CD4-positive, alpha-beta memory T cell (primary cell): ENCODE results near the gene DBR1. TPM values are rescaled to one million over a fixed set of nuclear protein-coding genes. Genes with fewer than 3 reads are reported as not detected.

Source experiments
- CTCF ChIA-PET: fragments of 350-600 bp; sonication (Branson Sonifier 250); formaldehyde crosslinking; loops from one replicate; lab custom pipeline; 2021; ENCODE audit warnings: inconsistent platforms; ENCODE audit not compliant: partially characterized antibody; lab: Charles Lee
- POLR2A ChIA-PET: fragments of 350-600 bp; sonication (Branson Sonifier 250); formaldehyde crosslinking; loops from one replicate; lab custom pipeline; 2021; ENCODE audit not compliant: partially characterized antibody; lab: Charles Lee
- DNase-seq, 5 donors: peaks; one replicate each; pipeline versions ENCODE4 v3.0.0 to v3.0.0-alpha.2; 2020 to 2022; ENCODE audit warnings: mixed read lengths in 1 of 5
- H3K27ac ChIP-seq: one replicate; pipeline ENCODE4 v1.7.0; 2013; ENCODE audit warnings: low read depth, low read length
- H3K27me3 ChIP-seq: 2 replicates; pipeline ENCODE4 v1.7.0; 2013; ENCODE audit warnings: mild to moderate bottlenecking, low read length, moderate library complexity; ENCODE audit not compliant: insufficient read depth
- H3K36me3 ChIP-seq: 2 replicates; pipeline ENCODE4 v1.7.0; 2013; ENCODE audit warnings: mild to moderate bottlenecking, low read length, moderate library complexity; ENCODE audit not compliant: insufficient read depth
- H3K4me1 ChIP-seq: 2 replicates; pipeline ENCODE4 v1.7.0; 2013; ENCODE audit warnings: mild to moderate bottlenecking, low read length, moderate library complexity; ENCODE audit not compliant: insufficient read depth
- H3K4me3 ChIP-seq, 2 donors: one replicate each; pipeline ENCODE4 v1.7.0; 2013; ENCODE audit warnings: low read length in 2 of 2, mild to moderate bottlenecking in 1 of 2
- H3K9me3 ChIP-seq, 2 donors: one replicate each; pipeline ENCODE4 v1.7.0; 2013; ENCODE audit warnings: low read length in 2 of 2, control low read depth in 1 of 2; ENCODE audit not compliant: control insufficient read depth in 1 of 2
- H3K27ac Mint-ChIP-seq, 7 donors: one replicate each; pipeline ENCODE4 v1.8.0; 2020 to 2021; ENCODE audit warnings: mixed read lengths in 7 of 7, mild to moderate bottlenecking in 6 of 7, inconsistent platforms in 3 of 7, moderate library complexity in 3 of 7
- H3K27me3 Mint-ChIP-seq, 2 donors: one replicate each; pipeline ENCODE4 v1.8.0; 2020 to 2021; ENCODE audit warnings: mixed read lengths in 2 of 2
- H3K36me3 Mint-ChIP-seq, 2 donors: one replicate each; pipeline ENCODE4 v1.8.0; 2020 to 2021; ENCODE audit warnings: mixed read lengths in 2 of 2, inconsistent platforms in 1 of 2, mild to moderate bottlenecking in 1 of 2
- H3K4me1 Mint-ChIP-seq, 4 donors: one replicate each; pipeline ENCODE4 v1.8.0; 2020 to 2021; ENCODE audit warnings: mixed read lengths in 4 of 4, mild to moderate bottlenecking in 1 of 4
- H3K4me3 Mint-ChIP-seq, 8 donors: one replicate each; pipeline ENCODE4 v1.8.0; 2020 to 2021; ENCODE audit warnings: mixed read lengths in 8 of 8, mild to moderate bottlenecking in 7 of 8, moderate library complexity in 6 of 8, inconsistent platforms in 3 of 8
- H3K9me3 Mint-ChIP-seq, 8 donors: one replicate each; pipeline ENCODE4 v1.8.0; 2020 to 2021; ENCODE audit warnings: mixed read lengths in 8 of 8, mild to moderate bottlenecking in 5 of 8, inconsistent platforms in 3 of 8, moderate library complexity in 1 of 8
- intact Hi-C: fragments of 100-400 bp; cut with micrococcal nuclease; formaldehyde crosslinking; loops from one replicate; pipeline ENCODE4 v1.15.1; 2023
- polyA plus RNA-seq, 2 donors: library from polyadenylated mRNA; unstranded; fragments of 300-500 nt; fragmentation: Illumina TruSeq; gene quantifications; one replicate each; pipeline ENCODE4 v1.2.3, GENCODE V29; 2021
- total RNA-seq, 2 experiments: library from RNA; stranded (reverse); gene quantifications; one replicate each; pipeline ENCODE4 v1.2.3, GENCODE V29; 2021

Gene DBR1
- total and polyA plus RNA-seq, 4 experiments from 2014 or later: 14.8 to 36.2 (median 25.3) TPM

DNA sequence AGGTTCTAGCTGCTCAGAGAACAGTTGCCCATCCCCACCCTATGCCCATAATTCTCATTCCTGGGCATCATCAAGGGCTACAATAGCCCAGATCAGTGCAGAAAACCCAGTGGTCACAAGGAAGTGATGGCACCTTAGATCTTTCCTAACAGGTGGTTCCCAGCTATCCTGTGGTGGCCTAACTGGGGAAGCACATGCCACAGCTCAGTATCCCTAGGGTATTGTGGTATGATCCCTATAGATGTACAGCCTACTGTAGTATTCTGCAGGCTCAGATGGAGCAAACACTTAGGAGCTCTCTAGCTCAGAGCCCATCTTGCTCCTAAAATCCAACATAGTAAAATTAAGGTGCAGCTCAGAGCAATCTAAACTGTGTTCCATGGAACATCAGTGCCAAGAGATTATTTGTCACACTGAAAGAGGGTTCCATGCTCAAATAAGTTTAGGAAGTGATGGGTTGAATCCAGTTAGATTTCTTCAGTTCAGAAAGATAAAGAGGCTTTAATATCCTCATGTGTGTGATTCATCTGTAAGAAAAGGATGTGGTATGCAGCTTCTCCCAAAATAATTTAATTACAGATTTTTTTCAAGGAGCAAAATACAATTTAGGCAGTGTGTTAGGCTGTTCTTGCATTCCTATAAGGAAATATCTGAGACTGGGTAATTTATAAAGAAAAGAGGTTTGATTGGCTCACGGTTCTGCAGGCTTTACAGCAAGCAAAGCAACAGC, 46.9 kb downstream of the DBR1 start:
- Mint-ChIP-seq H3K36me3 (no peaks in the 10 kb centered on the region), H3K4me3 (no peak overlapping the region), H3K27ac (no peak overlapping the region), H3K9me3 (no peaks in the 10 kb centered on the region), H3K27me3 (peaks cover 4 to 12% of the 10 kb centered on the region in 2 donors), H3K4me1 (no peaks in the 10 kb centered on the region)
- Histone ChIP-seq H3K27ac (no peak overlapping the region), H3K4me1 (no peaks in the 10 kb centered on the region), H3K4me3 (no peak overlapping the region), H3K36me3 (no peaks in the 10 kb centered on the region), H3K27me3 (peaks cover 7% of the 10 kb centered on the region), H3K9me3 (no peaks in the 10 kb centered on the region)
- no peak for DNase-seq
- ChIA-PET POLR2A (no interaction called here), CTCF (interaction anchor here (2.0 kb wide), 1 partner anchor 10 kb away, joined by 12 read pairs; no protein-coding TSS in a partner anchor)
- intact Hi-C loops: no loop called here

DNA sequence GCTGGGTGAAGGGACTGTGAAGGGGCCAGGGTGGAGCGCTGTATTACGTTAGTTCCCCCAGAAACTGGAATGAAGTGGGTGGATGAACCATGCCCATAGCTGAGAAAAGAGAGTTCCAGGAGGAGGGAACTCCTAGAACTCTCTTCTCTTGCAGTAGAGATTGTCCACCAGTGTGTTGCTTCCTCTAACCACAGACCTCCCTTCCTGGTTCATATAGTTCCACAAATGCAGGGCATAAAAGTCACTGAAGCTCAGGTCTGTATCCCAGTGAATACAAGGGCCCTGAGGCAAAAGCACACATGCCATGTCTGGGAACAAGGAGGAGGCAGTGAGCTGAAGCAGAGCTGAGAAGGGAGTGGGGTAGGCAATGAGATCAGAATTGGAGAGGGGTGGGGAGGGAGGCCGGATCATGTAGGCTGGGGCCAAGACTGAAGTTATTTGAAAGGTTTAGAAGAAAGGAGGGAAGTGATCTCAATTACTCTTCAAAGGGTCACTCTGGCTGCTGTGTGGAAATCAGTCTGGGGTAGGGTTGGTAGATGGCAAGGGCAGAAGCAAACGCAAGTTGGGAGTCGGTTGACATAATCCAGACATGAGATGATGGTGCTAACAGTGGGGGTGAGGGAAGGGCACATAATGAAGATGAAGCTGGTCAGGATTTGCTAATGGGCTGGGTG, 49.0 kb downstream of the DBR1 start:
- H3K4me1 Mint-ChIP-seq: no peaks in the 10 kb centered on the region
- H3K27ac Mint-ChIP-seq: no peak overlapping the region
- Histone ChIP-seq H3K9me3 (no peaks in the 10 kb centered on the region), H3K27me3 (peaks cover 7% of the 10 kb centered on the region), H3K36me3 (no peaks in the 10 kb centered on the region), H3K4me1 (no peaks in the 10 kb centered on the region), H3K4me3 (no peak overlapping the region), H3K27ac (no peak overlapping the region)
- no peak for DNase-seq
- H3K9me3 Mint-ChIP-seq: no peaks in the 10 kb centered on the region
- H3K27me3 Mint-ChIP-seq: peaks cover 3 to 15% of the 10 kb centered on the region in 2 donors
- intact Hi-C loops: no loop called here
- H3K36me3 Mint-ChIP-seq: no peaks in the 10 kb centered on the region
- CTCF ChIA-PET: no interaction called here
- no peak overlapping the region for H3K4me3 Mint-ChIP-seq
- POLR2A ChIA-PET: no interaction called here

DNA sequence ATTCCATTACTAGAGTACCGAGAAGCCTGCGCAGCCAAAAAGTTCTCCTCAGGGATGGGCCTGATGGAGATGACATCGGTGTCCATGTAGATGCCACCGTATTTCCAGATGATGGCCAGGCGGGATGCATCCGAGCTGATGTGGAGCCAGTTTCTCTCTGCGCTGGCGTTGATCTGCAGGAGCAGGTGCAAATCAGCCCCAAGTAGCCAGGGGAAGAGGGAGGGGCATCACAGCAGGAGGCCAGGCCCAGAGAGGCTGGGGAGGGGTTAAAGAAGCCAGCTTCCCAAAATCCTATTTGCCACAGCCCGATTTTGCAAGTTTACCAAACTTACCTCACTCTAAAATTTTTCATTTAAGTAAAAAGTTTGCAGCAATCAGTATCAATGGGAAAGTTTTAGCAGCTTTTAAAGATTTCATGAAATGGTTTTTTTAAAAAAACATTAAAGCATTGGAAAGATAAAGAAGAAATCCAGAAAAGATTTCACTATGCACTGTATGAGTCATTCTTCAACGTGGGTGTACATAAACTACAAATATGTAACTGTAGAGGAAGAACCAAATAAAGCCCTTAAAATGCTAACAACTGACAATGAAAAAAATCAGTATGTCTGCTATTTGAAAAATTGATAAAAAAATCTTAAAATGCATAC, 49.9 kb downstream of the DBR1 start:
- H3K9me3 Mint-ChIP-seq: no peaks in the 10 kb centered on the region
- no peaks in the 10 kb centered on the region for H3K4me1 Mint-ChIP-seq
- H3K9me3 ChIP-seq: no peaks in the 10 kb centered on the region
- H3K36me3 ChIP-seq: no peaks in the 10 kb centered on the region
- no peak overlapping the region for H3K4me3 ChIP-seq
- ChIA-PET POLR2A (no interaction called here), CTCF (no interaction called here)
- DNase-seq: no peak
- no peaks in the 10 kb centered on the region for H3K4me1 ChIP-seq
- H3K36me3 Mint-ChIP-seq: no peaks in the 10 kb centered on the region
- intact Hi-C loops: no loop called here
- H3K27me3 Mint-ChIP-seq: peaks cover 3 to 18% of the 10 kb centered on the region in 2 donors
- no peak overlapping the region for H3K4me3 Mint-ChIP-seq
- H3K27me3 ChIP-seq: peaks cover 7% of the 10 kb centered on the region
- H3K27ac ChIP-seq: no peak overlapping the region
- no peak overlapping the region for H3K27ac Mint-ChIP-seq

DNA sequence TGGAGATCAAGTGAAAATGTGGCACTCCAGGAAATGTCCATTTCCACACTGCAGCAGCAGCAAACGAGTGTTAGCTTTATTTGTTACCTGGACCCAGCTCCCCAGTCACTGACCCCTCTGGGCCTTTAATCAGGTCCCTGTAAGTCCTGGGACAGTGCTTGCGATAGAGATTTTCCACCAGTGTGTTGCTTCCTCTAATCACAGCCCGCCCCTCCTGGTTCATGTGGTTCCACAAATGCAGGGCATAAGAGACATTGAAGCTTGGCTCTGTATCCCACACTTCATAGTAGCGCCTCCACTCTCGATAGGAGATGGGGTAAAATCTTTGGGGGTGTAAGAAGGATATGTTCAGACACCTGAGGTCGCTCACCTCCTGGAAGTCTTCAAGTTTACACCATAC, 50.5 kb downstream of the DBR1 start:
- no peak overlapping the region for H3K4me3 ChIP-seq
- H3K4me3 Mint-ChIP-seq: no peak overlapping the region
- H3K9me3 Mint-ChIP-seq: no peaks in the 10 kb centered on the region
- H3K27me3 Mint-ChIP-seq: peaks cover 3 to 16% of the 10 kb centered on the region in 2 donors
- DNase-seq: no peak
- ChIA-PET CTCF (interaction anchor here (0.8 kb wide), 1 partner anchor 8 kb away, joined by 3 read pairs; the partner anchor contains the start of gene DZIP1L), POLR2A (no interaction called here)
- intact Hi-C loops: no loop called here
- H3K36me3 ChIP-seq: no peaks in the 10 kb centered on the region
- peaks cover 7% of the 10 kb centered on the region for H3K27me3 ChIP-seq
- H3K9me3 ChIP-seq: no peaks in the 10 kb centered on the region
- no peaks in the 10 kb centered on the region for H3K4me1 Mint-ChIP-seq
- H3K27ac Mint-ChIP-seq: no peak overlapping the region
- no peaks in the 10 kb centered on the region for H3K36me3 Mint-ChIP-seq
- no peaks in the 10 kb centered on the region for H3K4me1 ChIP-seq
- H3K27ac ChIP-seq: no peak overlapping the region

DNA sequence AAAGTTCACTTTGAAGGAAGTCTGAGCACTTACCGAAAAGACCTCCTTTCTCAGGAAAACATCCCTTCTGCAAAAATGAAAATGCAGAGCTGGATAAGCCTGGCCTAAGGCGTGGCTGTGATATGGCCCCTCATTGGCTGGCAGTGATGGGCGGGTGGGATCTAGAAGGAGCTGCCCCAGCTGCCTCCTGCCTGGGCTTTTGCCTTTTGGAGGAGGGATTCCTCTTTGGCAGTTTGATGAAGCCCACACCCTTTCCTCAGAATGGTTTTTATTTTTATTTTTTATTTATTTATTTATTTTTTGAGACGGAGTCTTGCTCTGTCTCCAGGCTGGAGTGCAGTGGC, 55.3 kb downstream of the DBR1 start:
- Mint-ChIP-seq H3K27ac (no peak overlapping the region), H3K36me3 (peaks cover 0 to 2% of the 10 kb centered on the region in 2 donors), H3K4me3 (no peak overlapping the region), H3K9me3 (peaks cover 0 to 4% (median 0%) of the 10 kb centered on the region in 8 donors), H3K27me3 (peaks cover 14 to 29% of the 10 kb centered on the region in 2 donors), H3K4me1 (peaks cover 0 to 8% (median 3%) of the 10 kb centered on the region in 4 donors)
- Histone ChIP-seq H3K36me3 (no peaks in the 10 kb centered on the region), H3K27me3 (peaks cover 14% of the 10 kb centered on the region), H3K4me1 (no peaks in the 10 kb centered on the region), H3K9me3 (no peaks in the 10 kb centered on the region), H3K4me3 (no peak overlapping the region), H3K27ac (no peak overlapping the region)
- POLR2A ChIA-PET: no interaction called here
- no peak for DNase-seq
- intact Hi-C loops: loop anchor here (5.0 to 10.0 kb wide), 2 partner anchors 208 to 1015 kb away; partner anchors contain the start of gene NME9
- CTCF ChIA-PET: interaction anchor here (1.3 to 8.5 kb wide), 5 partner anchors 8 to 51 kb away, joined by 3 to 114 read pairs (median 5); no protein-coding TSS in a partner anchor

DNA sequence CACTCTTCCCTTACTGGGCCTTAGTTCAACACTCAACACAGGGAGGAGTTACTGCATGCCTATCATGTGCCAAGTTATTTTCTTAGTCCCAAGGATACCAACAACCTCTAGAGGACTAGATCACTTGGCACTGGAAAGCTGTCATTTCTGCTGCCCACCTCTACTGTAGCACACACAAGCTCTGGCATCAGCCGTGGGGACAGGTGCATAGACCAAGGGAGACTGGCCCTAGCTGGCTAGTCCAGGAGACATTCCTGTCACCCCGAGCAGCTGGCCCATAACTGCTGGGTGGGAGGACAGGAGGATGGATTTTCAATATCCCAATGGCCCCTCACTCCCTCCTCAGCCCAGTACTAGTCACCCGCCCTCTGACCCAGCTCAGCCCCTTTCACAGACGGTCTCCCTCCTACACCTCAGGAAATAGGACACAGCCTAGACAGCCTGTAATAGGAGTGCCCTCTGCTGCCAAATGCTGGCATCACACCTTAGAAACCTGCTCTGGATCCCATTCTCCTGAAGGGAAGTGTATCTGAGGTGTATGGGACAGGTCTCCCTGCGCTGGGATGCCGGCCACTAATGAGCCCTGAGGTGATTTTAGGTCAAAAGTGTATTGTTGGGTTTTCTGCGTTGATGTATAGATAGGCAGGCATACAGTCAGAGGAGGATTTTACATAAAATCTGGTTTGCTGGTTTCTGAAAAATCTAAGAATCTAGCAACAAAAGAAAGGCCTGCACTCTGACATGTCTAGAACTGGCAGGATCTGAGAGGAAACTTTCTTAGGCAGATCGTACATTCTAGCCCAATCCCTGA, 55.9 kb downstream of the DBR1 start:
- CTCF ChIA-PET: interaction anchor here (0.8 to 8.5 kb wide), 13 partner anchors 9 to 101 kb away, joined by 3 to 114 read pairs (median 3); no protein-coding TSS in a partner anchor

More for the DNA sequence above, 55.9 kb downstream of the DBR1 start:
- Mint-ChIP-seq H3K27me3 (peaks cover 14 to 34% of the 10 kb centered on the region in 2 donors), H3K4me3 (no peak overlapping the region), H3K9me3 (peaks cover 0 to 4% (median 0%) of the 10 kb centered on the region in 8 donors), H3K36me3 (peaks cover 0 to 2% of the 10 kb centered on the region in 2 donors), H3K4me1 (peaks cover 0 to 8% (median 3%) of the 10 kb centered on the region in 4 donors), H3K27ac (no peak overlapping the region)
- Histone ChIP-seq H3K27ac (no peak overlapping the region), H3K9me3 (no peaks in the 10 kb centered on the region), H3K36me3 (no peaks in the 10 kb centered on the region), H3K4me1 (no peaks in the 10 kb centered on the region), H3K27me3 (peaks cover 10% of the 10 kb centered on the region), H3K4me3 (no peak overlapping the region)
- DNase-seq: peak in 4 of 5 donors; percentile 25 to 37 (median 29)
- intact Hi-C loops: loop anchor here (5.0 to 10.0 kb wide), 2 partner anchors 208 to 1014 kb away; partner anchors contain the start of gene NME9
- POLR2A ChIA-PET: no interaction called here
